ENCODE data around the gene TNFAIP8L1. TPM values are rescaled to one million over a fixed set of nuclear protein-coding genes. Genes with fewer than 3 reads are reported as not detected.

Gene TNFAIP8L1
- total RNA-seq, 1 experiment from 2014 or later, result 21.8 TPM

- Histone ChIP-seq H3K36me3 (ENCODE audit: control insufficient read depth, insufficient read depth, low read length) (no peaks in the 10 kb centered on the region), H3K27me3 (replicated peaks; ENCODE audit: control insufficient read depth, insufficient read depth, low read length) (no peaks in the 10 kb centered on the region), H3K4me1 (no peaks in the 10 kb centered on the region), H3K4me3 (ENCODE audit: low read depth, low read length) (peak overlapping the region; percentile 12; the same call in 1 of the 2 replicates), H3K9me3 (no peaks in the 10 kb centered on the region)
- Mint-ChIP-seq H3K4me1 (ENCODE audit: low read depth, unreplicated experiment) (no peaks in the 10 kb centered on the region), H3K27me3 (ENCODE audit: insufficient read depth, unreplicated experiment) (no peaks in the 10 kb centered on the region), H3K27ac (ENCODE audit: unreplicated experiment) (no peak overlapping the region), H3K9me3 (ENCODE audit: unreplicated experiment) (no peaks in the 10 kb centered on the region), H3K4me3 (ENCODE audit: unreplicated experiment) (peak overlapping the region; percentile 54), H3K36me3 (ENCODE audit: insufficient read depth, unreplicated experiment) (no peaks in the 10 kb centered on the region)
- TF ChIP-seq CTCF (IDR thresholded peaks at IDR 0.05; ENCODE audit: insufficient read depth in 1 of 2, low read depth in 1 of 2, low read length in 1 of 2, severe bottlenecking in 1 of 2, unreplicated experiment in 1 of 2), result no peak
- intact Hi-C loops (cut with micrococcal nuclease; ENCODE audit: unreplicated experiment), result no loop called here
- ChIA-PET POLR2A (no interaction called here), CTCF (interaction anchor here (0.8 to 1.2 kb wide), 2 partner anchors 19 to 36 kb away, joined by 3 to 5 read pairs; no protein-coding TSS in a partner anchor)
- no TSS peak for BruUV-seq (replicated peaks)
- DNase-seq, result no peak
These were observed 41.9 kb upstream of the TNFAIP8L1 start for GRCh38 chr19:4597278-4597974.

GRCh38 chr19:4597975-4598671 lies 41.2 kb upstream of the TNFAIP8L1 start:
- no peaks in the 10 kb centered on the region for H3K27me3 ChIP-seq (replicated peaks; ENCODE audit: control insufficient read depth, insufficient read depth, low read length)
- peak overlapping the region; percentile 30 for H3K4me3 ChIP-seq (ENCODE audit: low read depth, low read length)
- ChIA-PET CTCF (interaction anchor here (0.7 to 1.2 kb wide), 3 partner anchors 18 to 35 kb away, joined by 3 to 5 read pairs (median 3); no protein-coding TSS in a partner anchor), POLR2A (no interaction called here)
- intact Hi-C loops (cut with micrococcal nuclease; ENCODE audit: unreplicated experiment), result no loop called here
- no peaks in the 10 kb centered on the region for H3K4me1 ChIP-seq
- no TSS peak for BruUV-seq (replicated peaks)
- peak; percentile 64 to 78 for DNase-seq
- peak overlapping the region; percentile 64 for H3K4me3 Mint-ChIP-seq (ENCODE audit: unreplicated experiment)
- no peaks in the 10 kb centered on the region for H3K4me1 Mint-ChIP-seq (ENCODE audit: low read depth, unreplicated experiment)
- H3K27ac Mint-ChIP-seq (ENCODE audit: unreplicated experiment), result no peak overlapping the region
- H3K27me3 Mint-ChIP-seq (ENCODE audit: insufficient read depth, unreplicated experiment), result no peaks in the 10 kb centered on the region
- TF ChIP-seq CTCF (IDR thresholded peaks at IDR 0.05; ENCODE audit: insufficient read depth in 1 of 2, low read depth in 1 of 2, low read length in 1 of 2, severe bottlenecking in 1 of 2, unreplicated experiment in 1 of 2), result no peak
- H3K36me3 ChIP-seq (ENCODE audit: control insufficient read depth, insufficient read depth, low read length), result no peaks in the 10 kb centered on the region
- H3K9me3 Mint-ChIP-seq (ENCODE audit: unreplicated experiment), result no peaks in the 10 kb centered on the region
- H3K36me3 Mint-ChIP-seq (ENCODE audit: insufficient read depth, unreplicated experiment), result no peaks in the 10 kb centered on the region
- H3K9me3 ChIP-seq, result no peaks in the 10 kb centered on the region

GRCh38 chr19:4598712-4599111 lies 40.6 kb upstream of the TNFAIP8L1 start:
- no peaks in the 10 kb centered on the region for H3K9me3 Mint-ChIP-seq (ENCODE audit: unreplicated experiment)
- H3K36me3 ChIP-seq (ENCODE audit: control insufficient read depth, insufficient read depth, low read length), result no peaks in the 10 kb centered on the region
- no peaks in the 10 kb centered on the region for H3K4me1 Mint-ChIP-seq (ENCODE audit: low read depth, unreplicated experiment)
- TF ChIP-seq CTCF (IDR thresholded peaks at IDR 0.05; ENCODE audit: insufficient read depth in 1 of 2, low read depth in 1 of 2, low read length in 1 of 2, severe bottlenecking in 1 of 2, unreplicated experiment in 1 of 2), result no peak
- H3K4me3 ChIP-seq (ENCODE audit: low read depth, low read length), result peak overlapping the region; percentile 30
- H3K4me3 Mint-ChIP-seq (ENCODE audit: unreplicated experiment), result peak overlapping the region; percentile 64
- no peaks in the 10 kb centered on the region for H3K4me1 ChIP-seq
- no TSS peak for BruUV-seq (replicated peaks)
- H3K36me3 Mint-ChIP-seq (ENCODE audit: insufficient read depth, unreplicated experiment), result no peaks in the 10 kb centered on the region
- intact Hi-C loops (cut with micrococcal nuclease; ENCODE audit: unreplicated experiment), result no loop called here
- no peak overlapping the region for H3K27ac Mint-ChIP-seq (ENCODE audit: unreplicated experiment)
- DNase-seq, result no peak
- POLR2A ChIA-PET, result no interaction called here
- no peaks in the 10 kb centered on the region for H3K9me3 ChIP-seq
- no peaks in the 10 kb centered on the region for H3K27me3 ChIP-seq (replicated peaks; ENCODE audit: control insufficient read depth, insufficient read depth, low read length)
- no peaks in the 10 kb centered on the region for H3K27me3 Mint-ChIP-seq (ENCODE audit: insufficient read depth, unreplicated experiment)
- CTCF ChIA-PET, result interaction anchor here (0.7 to 0.8 kb wide), 2 partner anchors 18 to 20 kb away, joined by 3 read pairs; no protein-coding TSS in a partner anchor
